DND-41 (cell line): Measurements from ENCODE around the gene AKAP6.

ENCODE experiments used
- CTCF ChIP-seq: IDR thresholded peaks from 2 replicates; pipeline ENCODE4 v1.5.1; 2012; ENCODE audit warnings: borderline replicate concordance, low read length, moderate library complexity, mild to moderate bottlenecking; ENCODE audit not compliant: poor library complexity, severe bottlenecking; ENCODE audit errors: extremely low read depth
- EZH2 ChIP-seq: IDR thresholded peaks from 3 replicates; pipeline ENCODE4 v1.6.1; 2012; ENCODE audit warnings: borderline replicate concordance, low read depth, mild to moderate bottlenecking, moderate library complexity, low read length, inconsistent platforms; ENCODE audit not compliant: severe bottlenecking

GRCh38 chr14:32682214-32682613 is 353.1 kb downstream of the AKAP6 start:
- no peak for TF ChIP-seq CTCF
- no peak for TF ChIP-seq EZH2
